Measurements from ENCODE around the gene BBS5. TPM values are rescaled to one million over a fixed set of nuclear protein-coding genes. Genes with fewer than 3 reads are reported as not detected.
A peak's percentile ranks its signal among the peaks of the same experiment; 100 is the strongest.
"Not testable (repeated sequence)": the region's sequence is repeated elsewhere in the genome, so short reads cannot be mapped to it uniquely, and the experiment has no call there.

Gene BBS5
- total RNA-seq, 3 donors from 2014 or later (not counting 1 experiment from before 2014, with no cell fraction given): 1.5 to 2.2 (median 1.7) TPM

GRCh38 chr2:169452080-169452479 lies 27.2 kb upstream of the BBS5 start:
- Mint-ChIP-seq H3K9me3 (no peaks in the 10 kb centered on the region), H3K4me1 (no peaks in the 10 kb centered on the region), H3K36me3 (no peaks in the 10 kb centered on the region), H3K4me3 (no peak overlapping the region), H3K27ac (no peak overlapping the region), H3K27me3 (ENCODE audit: low read depth in 2 of 2) (peaks cover 0 to 2% of the 10 kb centered on the region in 2 donors)
- Histone ChIP-seq H3K27ac (ENCODE audit: low read length) (no peak overlapping the region), H3K27me3 (ENCODE audit: control insufficient read depth, insufficient read depth, low read length) (no peaks in the 10 kb centered on the region), H3K4me3 (ENCODE audit: low read length) (no peak overlapping the region), H3K4me1 (ENCODE audit: control insufficient read depth, insufficient read depth, low read length) (no peaks in the 10 kb centered on the region), H3K36me3 (ENCODE audit: control insufficient read depth, insufficient read depth, low read length) (no peaks in the 10 kb centered on the region), H3K9me3 (ENCODE audit: control insufficient read depth, insufficient read depth, low read length) (no peaks in the 10 kb centered on the region)
- intact Hi-C loops (cut with micrococcal nuclease): no loop called here
- TF ChIP-seq CTCF (IDR thresholded peaks at IDR 0.05): no peak
- ATAC-seq: no peak
- peak in 1 of 2 donors; percentile 32 for DNase-seq

GRCh38 chr2:169453044-169453443 lies 26.2 kb upstream of the BBS5 start:
- WGBS (ENCODE audit: insufficient coverage): 90% methylated on average over 9 of the region's 9 CpGs
- H3K4me1 Mint-ChIP-seq; ATAC-seq; H3K27me3 ChIP-seq (ENCODE audit: control insufficient read depth, insufficient read depth, low read length); H3K4me3 Mint-ChIP-seq; H3K36me3 Mint-ChIP-seq; DNase-seq; H3K36me3 ChIP-seq (ENCODE audit: control insufficient read depth, insufficient read depth, low read length); intact Hi-C loops (cut with micrococcal nuclease); H3K27ac ChIP-seq (ENCODE audit: low read length); H3K9me3 ChIP-seq (ENCODE audit: control insufficient read depth, insufficient read depth, low read length); H3K27me3 Mint-ChIP-seq (ENCODE audit: low read depth in 2 of 2); H3K4me1 ChIP-seq (ENCODE audit: control insufficient read depth, insufficient read depth, low read length); H3K4me3 ChIP-seq (ENCODE audit: low read length); H3K27ac Mint-ChIP-seq; H3K9me3 Mint-ChIP-seq: not testable (repeated sequence)

GRCh38 chr2:169461143-169461542 lies 18.2 kb upstream of the BBS5 start:
- peaks cover 0 to 4% of the 10 kb centered on the region in 2 donors for H3K4me1 Mint-ChIP-seq
- WGBS (ENCODE audit: insufficient coverage): 87% methylated on average over 1 of the region's 1 CpG
- H3K36me3 Mint-ChIP-seq: no peaks in the 10 kb centered on the region
- Histone ChIP-seq H3K27me3 (ENCODE audit: control insufficient read depth, insufficient read depth, low read length) (no peaks in the 10 kb centered on the region), H3K36me3 (ENCODE audit: control insufficient read depth, insufficient read depth, low read length) (no peaks in the 10 kb centered on the region), H3K4me1 (ENCODE audit: control insufficient read depth, insufficient read depth, low read length) (no peaks in the 10 kb centered on the region), H3K27ac (ENCODE audit: low read length) (no peak overlapping the region), H3K9me3 (ENCODE audit: control insufficient read depth, insufficient read depth, low read length) (no peaks in the 10 kb centered on the region), H3K4me3 (ENCODE audit: low read length) (no peak overlapping the region)
- no peak for TF ChIP-seq CTCF (IDR thresholded peaks at IDR 0.05)
- ATAC-seq (no peak), DNase-seq (no peak)
- peaks cover 0 to 2% of the 10 kb centered on the region in 2 donors for H3K27me3 Mint-ChIP-seq (ENCODE audit: low read depth in 2 of 2)
- H3K27ac Mint-ChIP-seq: no peak overlapping the region
- intact Hi-C loops (cut with micrococcal nuclease): loop anchor here (5.0 kb wide), 1 partner anchor 96 kb away; no protein-coding TSS in a partner anchor
- no peak overlapping the region for H3K4me3 Mint-ChIP-seq
- H3K9me3 Mint-ChIP-seq: no peaks in the 10 kb centered on the region

GRCh38 chr2:169462896-169463695 lies 16.2 kb upstream of the BBS5 start:
- 82% methylated on average over 2 of the region's 4 CpGs for WGBS (ENCODE audit: insufficient coverage)
- Histone ChIP-seq H3K27me3 (ENCODE audit: control insufficient read depth, insufficient read depth, low read length) (no peaks in the 10 kb centered on the region), H3K9me3 (ENCODE audit: control insufficient read depth, insufficient read depth, low read length) (no peaks in the 10 kb centered on the region), H3K36me3 (ENCODE audit: control insufficient read depth, insufficient read depth, low read length) (no peaks in the 10 kb centered on the region), H3K4me1 (ENCODE audit: control insufficient read depth, insufficient read depth, low read length) (no peaks in the 10 kb centered on the region), H3K4me3 (ENCODE audit: low read length) (no peak overlapping the region), H3K27ac (ENCODE audit: low read length) (no peak overlapping the region)
- Mint-ChIP-seq H3K9me3 (no peaks in the 10 kb centered on the region), H3K4me3 (no peak overlapping the region), H3K27me3 (ENCODE audit: low read depth in 2 of 2) (no peaks in the 10 kb centered on the region), H3K36me3 (no peaks in the 10 kb centered on the region), H3K4me1 (peaks cover 0 to 4% of the 10 kb centered on the region in 2 donors), H3K27ac (peak overlapping the region in 1 of 2 donors; percentile 41)
- no peak for TF ChIP-seq CTCF (IDR thresholded peaks at IDR 0.05)
- intact Hi-C loops (cut with micrococcal nuclease): loop anchor here (5.0 kb wide), 1 partner anchor 94 kb away; no protein-coding TSS in a partner anchor
- DNase-seq (no peak), ATAC-seq (peak in 2 of 3 donors; percentile 21 to 30)
